ENCODE data around the gene ARHGAP19. TPM values are rescaled to one million over a fixed set of nuclear protein-coding genes. Genes with fewer than 3 reads are reported as not detected.

ARHGAP19 gene
- total and polyA plus RNA-seq, 2 of the 8 experiments (the other 6 are each of a cell fraction or from before 2014, with no cell fraction given) = 13.3 to 32.1 TPM

DNA sequence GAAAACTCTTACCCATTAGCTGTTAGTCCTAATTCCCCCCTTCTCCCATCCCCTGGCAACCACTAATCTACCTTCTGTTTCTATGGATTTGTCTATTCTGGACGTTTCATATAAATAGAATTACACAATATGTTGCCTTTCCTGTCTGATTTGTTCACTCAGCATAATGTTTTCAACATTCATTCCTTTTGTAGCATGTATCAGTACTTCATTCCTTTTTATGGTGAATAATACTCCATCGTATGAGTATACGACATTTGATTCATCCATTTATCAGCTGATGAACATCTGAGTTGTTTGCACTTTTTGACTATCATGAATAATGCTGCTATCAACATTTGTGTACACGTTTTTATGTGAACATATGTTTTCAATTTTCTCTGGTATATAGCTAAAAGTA lies 22.2 kb upstream of the ARHGAP19 start:
- Histone ChIP-seq H2AK5ac (ENCODE audit: low read depth, low read length) (no peak overlapping the region), H3K36me3 (ENCODE audit: control insufficient read depth in 2 of 4, insufficient read depth in 4 of 4, low read length in 3 of 4) (no peaks in the 10 kb centered on the region), H2AFZ (ENCODE audit: low read length) (no peak overlapping the region), H3K9me3 (ENCODE audit: insufficient read depth in 2 of 2, low read depth in 1 of 2, low read length in 1 of 2) (no peaks in the 10 kb centered on the region), H3K23me2 (ENCODE audit: low read depth, low read length) (peaks cover 6% of the 10 kb centered on the region), H3K79me2 (ENCODE audit: control insufficient read depth in 1 of 2, insufficient read depth in 2 of 2, low read length in 2 of 2) (no peaks in the 10 kb centered on the region), H4K5ac (ENCODE audit: insufficient read length, low read depth, low read length) (no peak overlapping the region), H3K79me1 (ENCODE audit: low read depth, low read length) (no peaks in the 10 kb centered on the region), H3K18ac (ENCODE audit: extremely low read depth, low read length) (no peak overlapping the region), H3K9ac (replicated peaks in 1 of 4; ENCODE audit: extremely low read depth in 1 of 4, low read depth in 3 of 4, low read length in 3 of 4) (no peak overlapping the region), H4K8ac (ENCODE audit: extremely low read depth, insufficient read depth, low read length) (no peak overlapping the region), H2BK15ac (ENCODE audit: low read length) (no peak overlapping the region), H3K4ac (replicated peaks; ENCODE audit: insufficient read length, low read depth, low read length) (no peak overlapping the region), H2BK120ac (replicated peaks; ENCODE audit: low read depth, low read length) (no peak overlapping the region), H2BK20ac (ENCODE audit: low read length) (no peak overlapping the region), H3K4me2 (ENCODE audit: insufficient read depth in 1 of 2, low read depth in 2 of 2, low read length in 2 of 2) (no peak overlapping the region), H3K27me3 (replicated peaks in 1 of 4; ENCODE audit: control insufficient read depth in 3 of 4, extremely low read depth in 1 of 4, insufficient read depth in 3 of 4, low read length in 3 of 4) (no peaks in the 10 kb centered on the region; a peak in 3 of 7 replicates), H3K23ac (ENCODE audit: insufficient read length) (no peak overlapping the region), H3K14ac (ENCODE audit: insufficient read length) (no peak overlapping the region), H3K4me3 (ENCODE audit: extremely low read depth in 1 of 4, insufficient read depth in 2 of 4, low read depth in 3 of 4, low read length in 4 of 4) (no peak overlapping the region), H3K56ac (replicated peaks; ENCODE audit: insufficient read length, low read depth, low read length) (no peak overlapping the region), H4K91ac (replicated peaks; ENCODE audit: insufficient read length, low read length) (no peak overlapping the region), H2BK5ac (ENCODE audit: low read depth, low read length) (no peak overlapping the region), H3K4me1 (replicated peaks in 1 of 4; ENCODE audit: control insufficient read depth in 3 of 4, insufficient read depth in 4 of 4, low read length in 3 of 4) (0 out of 7 replicates have a peak, but pooled peaks cover 0 to 2% (median 0%) of the 10 kb centered on the region in 4 experiments), H2BK12ac (ENCODE audit: low read depth, low read length) (no peak overlapping the region), H4K20me1 (replicated peaks in 1 of 2; ENCODE audit: control insufficient read depth in 1 of 2, insufficient read depth in 2 of 2, low read length in 2 of 2) (no peaks in the 10 kb centered on the region), H3K27ac (ENCODE audit: low read depth, low read length) (no peak overlapping the region)
- ChIA-PET CTCF (ENCODE audit: partially characterized antibody) (interaction anchor here (0.9 to 2.1 kb wide), 6 partner anchors 10 to 41 kb away, joined by 3 to 6 read pairs (median 5); no protein-coding TSS in a partner anchor), POLR2A (ENCODE audit: partially characterized antibody) (interaction anchor here (1.0 to 2.5 kb wide), 2 partner anchors 12 to 19 kb away, joined by 5 to 10 read pairs; no protein-coding TSS in a partner anchor)
- DNase-seq (ENCODE audit: low read depth in 1 of 2, low spot score in 2 of 2) (no peak), FAIRE-seq (no peak)
- 73% methylated on average over 4 of the region's 4 CpGs; no CpG with 5 or more reads in 1 of the 2 experiments for WGBS, 2 experiments (ENCODE audit: extremely low coverage in 1 of 2, insufficient coverage in 1 of 2, insufficient read length in 1 of 2, insufficient replicate concordance in 2 of 2, low coverage in 1 of 2, low lambda C conversion rate in 2 of 2, missing lambda C conversion rate in 1 of 2)
- TF ChIP-seq SIX5 (IDR thresholded peaks at IDR 0.05; ENCODE audit: low read depth, low read length) (no peak), SRF (IDR thresholded peaks at IDR 0.05; ENCODE audit: low read depth, low read length) (no peak), PHF8 (conservative IDR thresholded peaks at IDR 0.05; ENCODE audit: low read depth, low read length) (no peak)
